GM19043 (cell line): ENCODE data around the gene IGSF22.

ENCODE experiments used
- ATAC-seq: cut with Tn5 transposase; IDR thresholded peaks from one replicate; pipeline ENCODE4 v1.9.1; 2021; ENCODE audit warnings: low read depth; ENCODE audit not compliant: unreplicated experiment

Gene IGSF22

DNA sequence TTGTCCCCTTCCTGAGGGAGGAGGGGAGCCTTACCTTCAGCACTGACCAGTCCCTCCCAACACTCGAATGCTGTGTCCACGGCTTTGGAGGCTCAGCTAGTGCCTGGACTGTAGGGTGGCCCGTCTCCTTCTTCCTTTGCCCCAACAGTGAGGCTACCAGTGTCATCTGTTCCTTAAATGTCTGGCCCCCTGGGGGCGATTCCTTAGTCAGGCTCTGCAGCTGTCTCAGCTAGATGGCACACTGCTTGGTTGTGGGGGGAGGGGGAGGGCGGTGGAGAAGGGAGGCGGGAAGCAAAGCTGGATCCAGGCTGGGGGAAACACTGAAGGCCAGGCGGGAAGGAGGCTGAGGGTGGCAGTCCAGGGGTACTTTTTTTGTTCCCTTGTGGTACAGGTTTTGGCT, at the start of gene IGSF22:
Gene IGSF22, minus strand, starts transcription at position 149 of the 400 bp plus-strand sequence. CDS start 1,952 bp downstream, outside the sequence.
- ATAC-seq = no peak

DNA sequence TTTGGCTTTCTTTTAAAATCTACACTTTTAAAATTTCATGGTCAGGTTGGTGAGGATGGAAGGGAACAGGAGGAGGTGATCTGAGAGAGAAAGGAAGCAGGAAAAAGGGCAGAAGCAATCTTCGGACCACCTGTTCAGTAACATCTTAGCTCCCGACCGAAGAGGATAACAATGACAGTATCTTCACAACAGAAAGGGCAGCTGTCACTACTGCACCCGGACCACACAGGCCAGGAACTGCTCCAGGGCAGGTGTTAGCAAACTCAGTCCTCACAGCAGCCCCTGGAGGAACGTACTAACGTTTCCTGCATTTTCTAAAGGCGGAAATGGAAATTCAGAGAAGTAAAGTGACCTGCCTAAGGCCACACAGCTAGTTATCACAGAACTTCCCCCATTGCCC, 48.8 kb upstream of the IGSF22 start:
- no peak for ATAC-seq

DNA sequence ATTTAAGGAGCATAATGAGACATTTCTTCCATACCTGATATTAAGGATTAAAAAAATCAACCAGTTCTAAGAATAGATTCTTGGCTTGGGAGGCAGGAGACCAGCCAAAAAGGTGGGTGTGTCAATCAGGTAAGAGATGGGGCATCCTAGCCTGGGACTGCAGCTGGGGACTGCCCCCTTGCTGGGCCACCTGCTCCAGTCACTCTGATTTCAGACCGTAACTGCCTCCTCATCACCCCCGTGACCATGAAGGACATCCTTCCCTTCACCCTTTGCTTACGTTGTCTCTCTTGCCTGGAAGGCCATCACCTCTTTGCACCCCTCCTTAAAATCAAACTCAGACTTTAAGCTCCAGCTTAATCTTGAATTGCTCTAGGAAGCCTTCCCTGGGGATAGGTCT, 47.7 kb upstream of the IGSF22 start:
- ATAC-seq = no peak

DNA sequence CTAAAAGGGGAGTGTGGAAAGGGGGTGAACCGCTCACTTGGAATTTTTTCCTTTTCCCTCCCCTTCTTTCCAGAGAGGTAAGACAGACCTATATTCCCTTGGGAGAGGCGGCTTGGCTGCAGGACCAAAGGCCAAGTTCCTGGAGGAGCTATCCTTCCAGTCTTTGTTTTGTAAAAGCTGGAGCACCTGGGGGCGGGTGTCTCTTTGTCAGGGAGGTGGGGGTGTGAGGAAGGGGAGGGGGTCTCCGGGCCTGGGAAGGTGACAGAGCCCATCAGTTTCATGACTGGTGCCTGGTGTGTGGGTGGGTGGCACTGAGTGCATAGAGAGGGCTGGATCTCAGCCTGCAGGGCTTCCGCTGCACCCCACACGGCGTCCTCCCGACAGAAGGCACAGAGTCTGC, 47.1 kb upstream of the IGSF22 start:
- ATAC-seq = no peak

DNA sequence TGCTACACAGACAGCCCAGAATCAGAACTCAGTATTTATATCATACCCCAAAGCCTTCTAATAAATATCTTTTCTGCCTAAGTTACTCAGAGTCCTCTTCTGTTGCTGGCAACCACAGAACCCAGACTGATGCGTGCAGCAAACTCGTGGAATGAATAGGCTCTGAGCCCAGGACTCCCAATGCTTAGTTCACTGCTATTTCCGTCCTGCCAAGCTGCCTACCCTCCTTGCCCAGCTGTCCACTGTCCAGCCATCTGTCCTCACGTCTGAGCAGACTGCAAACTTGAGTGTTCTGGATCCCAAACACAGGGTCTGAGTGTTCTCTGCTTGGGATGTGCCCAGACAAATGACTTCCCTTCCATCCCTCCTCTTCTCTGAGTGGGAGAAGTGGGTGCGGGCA, 46.2 kb upstream of the IGSF22 start:
- no peak for ATAC-seq

DNA sequence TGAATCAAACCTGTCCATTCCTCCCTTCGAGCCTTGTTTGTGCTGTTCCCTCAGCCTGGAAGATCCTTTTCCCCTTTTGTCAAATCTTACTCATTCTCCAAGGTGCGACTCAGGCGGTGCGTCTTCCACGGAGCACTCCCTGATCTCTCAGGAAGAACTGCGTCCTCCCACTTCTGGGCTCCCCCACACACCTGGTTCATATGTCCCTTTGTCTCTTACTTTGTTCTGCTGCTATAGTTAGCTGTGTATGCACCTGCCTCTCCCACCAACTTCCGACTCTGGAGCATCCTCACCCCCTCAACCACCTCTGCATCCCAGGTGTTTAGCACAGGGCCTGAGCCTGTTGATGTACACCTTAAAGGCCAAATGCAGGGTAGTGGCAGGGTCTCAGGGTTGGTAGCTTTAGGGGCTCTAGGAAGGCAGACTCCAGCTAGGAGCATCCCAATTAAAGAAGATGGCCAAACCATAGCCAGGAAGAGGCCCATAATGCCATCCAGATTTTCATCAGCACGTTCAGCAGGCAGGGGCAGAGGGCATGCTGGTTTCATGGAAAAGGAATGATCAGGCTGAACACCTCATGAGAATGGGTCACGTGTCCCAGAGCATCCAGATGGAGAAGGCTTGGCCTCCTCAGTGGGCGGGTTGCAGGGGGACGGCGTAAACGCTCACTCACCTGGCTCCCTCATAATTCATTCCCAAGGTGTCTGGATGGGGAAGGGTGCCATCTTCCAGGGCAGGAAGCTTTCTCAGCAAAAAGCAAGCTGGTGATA, 45.5 kb upstream of the IGSF22 start:
- ATAC-seq = no peak

DNA sequence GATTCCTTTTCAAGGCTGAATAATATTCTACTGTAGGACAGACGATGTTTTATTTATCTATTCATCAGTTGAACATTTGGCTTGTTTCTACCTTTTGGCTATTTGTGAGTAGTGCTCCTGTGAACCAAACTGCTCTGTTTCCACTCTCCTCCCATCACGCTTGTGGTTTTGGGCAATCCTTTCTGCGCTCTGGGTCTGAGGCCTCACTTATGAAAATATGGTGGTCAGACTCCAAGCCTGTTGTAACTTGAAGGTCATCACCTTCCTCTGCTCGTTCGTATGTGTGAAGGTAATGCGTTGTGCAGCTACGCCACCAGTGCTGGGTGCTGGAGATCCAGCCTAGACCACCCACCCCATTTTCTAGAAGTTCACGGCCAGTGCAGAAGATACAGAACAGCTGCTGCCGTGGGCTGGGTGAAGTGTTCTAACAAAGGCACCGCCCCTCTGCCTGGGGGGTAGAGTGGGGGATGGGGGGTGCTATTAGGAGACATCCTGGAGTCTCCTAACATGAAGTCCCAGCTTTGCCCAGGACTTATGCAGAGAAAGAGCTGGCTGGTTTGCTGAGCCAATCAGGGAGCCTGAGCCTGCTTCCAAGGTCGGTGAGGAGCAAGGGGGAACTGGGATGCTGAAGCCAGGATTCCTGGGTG, 44.6 kb upstream of the IGSF22 start:
- no peak for ATAC-seq

DNA sequence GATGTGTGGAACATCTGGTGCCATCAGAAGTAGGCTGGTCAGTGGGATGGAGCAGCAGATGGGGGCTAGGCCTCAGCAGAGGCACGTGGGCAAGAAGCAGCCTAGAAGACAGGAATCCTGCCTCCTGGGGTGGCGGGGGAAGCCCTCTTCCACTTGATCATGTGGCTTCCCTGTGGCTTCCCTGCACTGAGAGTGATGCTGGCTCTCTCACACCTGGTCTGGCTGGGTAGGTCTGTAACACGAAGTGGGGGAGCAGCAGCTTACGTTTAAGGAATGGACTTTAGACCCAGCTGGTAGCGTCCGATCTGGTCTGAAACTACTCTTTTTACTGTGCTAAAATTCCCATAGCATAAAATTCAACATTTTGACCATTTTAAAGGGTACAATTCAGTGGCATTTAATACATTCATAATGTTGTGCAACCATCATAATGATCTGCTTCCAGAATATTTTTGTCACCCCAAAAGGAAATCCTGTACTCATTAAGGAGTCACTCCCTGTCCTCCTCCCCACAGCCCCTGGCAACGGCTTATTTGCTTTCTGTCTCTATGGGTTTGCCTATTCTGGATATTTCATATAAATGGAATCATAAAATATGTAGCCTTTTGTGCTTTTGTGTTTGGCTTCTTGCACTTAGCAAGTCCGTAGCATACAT, 43.9 kb upstream of the IGSF22 start:
- no peak for ATAC-seq

DNA sequence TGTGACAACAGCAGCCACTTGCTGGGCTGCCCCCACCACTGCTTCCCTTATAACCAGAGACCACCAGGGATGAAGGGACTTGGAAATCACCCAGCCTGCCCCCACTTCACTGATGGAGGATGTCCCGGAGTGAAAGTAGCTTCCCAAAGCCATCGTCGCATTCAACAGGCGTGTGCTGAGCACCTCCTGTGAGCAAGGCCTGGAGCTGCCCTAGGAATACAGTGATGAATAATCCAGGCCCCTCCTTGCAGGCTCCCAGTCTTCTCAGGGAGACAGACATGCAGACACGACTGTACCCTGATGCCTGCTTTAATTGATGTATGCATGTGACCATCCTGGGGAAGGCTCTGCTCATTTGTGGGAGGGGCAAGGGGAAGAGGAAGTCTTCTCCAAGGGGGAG, 43.0 kb upstream of the IGSF22 start:
- ATAC-seq = no peak

DNA sequence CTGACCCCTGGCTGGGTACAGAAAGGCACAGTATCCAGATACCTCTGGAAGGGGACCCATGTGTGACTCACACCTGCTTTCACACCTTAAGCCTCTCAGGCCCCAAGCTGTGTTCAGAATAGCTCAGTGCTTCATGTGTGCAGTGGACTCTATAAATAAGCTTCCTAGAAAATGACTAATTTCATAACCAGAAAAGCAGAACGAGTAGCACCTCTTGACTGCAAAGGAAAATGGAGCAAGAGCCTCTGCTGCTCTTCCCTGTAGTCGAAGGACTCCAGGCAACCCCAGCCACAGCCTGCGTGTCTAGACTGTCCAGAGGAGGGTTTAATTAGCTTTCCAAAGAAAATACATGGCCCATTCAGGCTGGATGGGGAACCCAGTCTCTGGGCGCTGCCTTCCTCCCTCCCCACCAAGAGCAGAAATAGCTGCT, 42.5 kb upstream of the IGSF22 start:
- ATAC-seq = peak; percentile 93

DNA sequence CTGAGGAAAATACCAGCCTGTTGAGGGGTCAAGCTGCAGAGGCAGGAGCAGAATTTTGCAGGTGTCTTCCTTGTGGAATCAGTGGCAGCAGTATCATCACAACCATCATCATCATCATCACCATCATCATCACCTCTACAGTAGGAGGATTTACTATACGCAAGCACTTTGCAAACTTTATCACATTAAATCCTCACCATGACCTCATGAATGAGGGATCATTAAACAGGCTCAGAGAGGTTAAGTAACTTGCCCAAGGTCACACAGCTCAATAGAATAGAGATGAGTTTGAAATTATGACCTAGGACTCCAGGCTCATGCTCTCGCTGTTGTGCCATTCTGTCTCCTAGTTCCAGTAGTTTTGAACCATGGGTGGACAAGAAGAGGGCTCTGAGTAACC, 40.0 kb upstream of the IGSF22 start:
- ATAC-seq = no peak

DNA sequence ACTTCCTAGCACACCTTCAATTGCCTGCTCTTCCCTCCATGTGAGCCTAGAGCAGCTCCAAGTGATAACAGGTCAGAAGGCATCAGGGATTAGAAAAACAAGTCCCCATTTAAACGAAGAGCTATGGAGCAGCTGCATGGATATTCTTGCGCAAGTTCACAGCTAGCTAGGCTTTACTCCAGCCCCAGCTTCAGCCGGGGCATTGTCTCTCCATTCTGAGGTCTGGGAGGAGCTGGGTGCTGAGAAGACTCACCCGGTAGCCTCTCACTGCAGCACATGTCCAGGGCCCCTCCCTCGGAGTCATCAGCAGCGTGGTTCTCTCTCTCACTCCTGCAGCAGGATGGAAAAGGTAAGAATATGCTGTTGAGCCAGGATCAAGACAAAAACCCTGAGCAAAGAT, 39.6 kb upstream of the IGSF22 start:
- ATAC-seq = no peak

DNA sequence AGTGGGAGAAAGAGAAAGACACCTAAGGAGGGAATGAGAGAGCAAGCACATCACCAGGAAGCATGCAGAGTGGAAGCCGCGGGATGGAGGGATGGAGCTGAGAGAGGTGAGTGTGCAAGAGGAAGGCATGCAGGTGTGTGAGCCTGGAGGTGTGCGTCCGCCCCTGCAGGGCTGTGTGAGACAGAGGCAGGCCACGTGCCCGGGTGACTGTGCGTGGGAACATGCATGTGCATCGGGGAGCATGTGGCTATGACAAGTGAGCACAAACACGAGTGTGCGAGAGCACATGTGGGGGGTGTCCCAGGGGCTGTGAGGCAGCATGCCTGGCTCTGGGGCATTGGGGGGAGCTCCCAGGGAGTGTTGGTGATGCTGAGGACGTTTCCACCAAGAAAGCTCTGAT, 35.8 kb upstream of the IGSF22 start:
- no peak for ATAC-seq

DNA sequence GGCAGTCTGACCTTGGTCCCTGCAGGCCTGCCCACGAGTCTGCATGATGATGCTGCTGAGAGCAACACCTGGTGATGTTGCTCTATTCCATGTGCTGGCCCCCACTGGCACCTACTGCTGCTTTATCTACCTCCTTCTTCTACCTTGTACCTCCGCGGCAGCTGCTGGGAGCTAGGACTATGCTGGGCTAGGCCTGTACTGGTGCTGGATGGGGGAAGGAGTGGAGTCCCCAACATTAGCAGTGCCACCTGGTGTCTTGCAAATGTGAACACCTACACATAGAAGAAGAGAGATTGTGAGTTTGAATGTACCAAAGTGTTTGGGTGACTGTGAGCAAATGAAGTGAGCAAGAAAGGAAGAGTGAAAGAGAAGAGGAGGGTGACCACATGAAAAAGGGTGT, 35.2 kb upstream of the IGSF22 start:
- no peak for ATAC-seq

DNA sequence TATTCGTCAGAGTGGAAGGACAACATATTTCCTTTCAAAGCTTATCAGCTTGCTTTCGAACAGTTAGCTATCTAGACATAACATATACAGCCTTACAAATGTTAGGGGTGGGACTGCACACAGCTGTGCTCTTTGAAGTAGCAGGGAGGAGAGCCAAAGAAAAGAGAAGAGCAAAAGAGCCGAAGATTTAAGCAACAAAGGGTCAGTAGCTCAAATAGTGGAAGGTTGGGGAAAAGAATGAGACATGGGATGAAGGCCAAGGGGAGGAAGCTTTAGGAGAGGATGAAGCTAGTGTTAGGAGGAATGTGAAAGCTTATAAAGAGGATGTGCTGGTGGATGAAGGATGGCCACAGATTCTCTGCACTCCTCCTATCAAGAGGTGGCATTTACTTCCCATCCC, 31.8 kb upstream of the IGSF22 start:
- ATAC-seq = no peak

DNA sequence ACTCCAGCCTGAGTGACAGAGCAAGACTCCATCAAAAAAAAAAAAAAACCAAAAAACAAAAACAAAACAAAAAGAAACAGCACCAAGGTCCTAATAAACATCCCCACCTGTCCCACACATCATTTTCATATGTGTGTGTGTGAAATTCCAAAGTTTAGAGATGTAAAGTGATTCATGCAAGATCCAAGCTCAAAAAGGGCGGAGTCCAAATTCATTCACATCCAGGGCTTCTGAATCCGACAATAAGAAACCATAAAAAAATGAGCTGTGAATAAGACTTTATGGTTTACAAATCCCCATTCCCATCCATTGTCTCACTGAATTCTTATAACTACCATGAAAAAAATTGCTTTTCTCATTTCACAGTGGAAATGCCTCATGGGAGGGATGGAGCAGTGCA, 30.9 kb upstream of the IGSF22 start:
- no peak for ATAC-seq

DNA sequence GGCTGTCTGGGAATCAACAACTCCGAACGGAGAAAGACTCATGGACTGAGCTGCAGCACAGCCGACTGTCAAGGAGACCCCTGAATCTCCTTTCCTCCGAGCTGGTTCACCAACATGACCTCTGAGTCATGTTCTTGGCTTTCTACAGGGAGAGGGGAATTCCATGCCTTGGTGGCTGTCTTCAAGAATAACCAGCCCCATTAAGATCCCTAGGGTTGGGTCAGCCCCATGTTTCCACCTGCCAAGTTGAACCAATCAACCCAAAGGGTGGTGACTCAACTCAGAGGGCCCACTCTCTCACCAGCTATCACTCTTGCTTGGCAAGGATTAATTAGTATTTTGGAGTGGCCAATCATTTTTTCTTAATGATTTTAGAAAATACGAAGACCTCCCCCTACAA, 28.3 kb upstream of the IGSF22 start:
- ATAC-seq = no peak

DNA sequence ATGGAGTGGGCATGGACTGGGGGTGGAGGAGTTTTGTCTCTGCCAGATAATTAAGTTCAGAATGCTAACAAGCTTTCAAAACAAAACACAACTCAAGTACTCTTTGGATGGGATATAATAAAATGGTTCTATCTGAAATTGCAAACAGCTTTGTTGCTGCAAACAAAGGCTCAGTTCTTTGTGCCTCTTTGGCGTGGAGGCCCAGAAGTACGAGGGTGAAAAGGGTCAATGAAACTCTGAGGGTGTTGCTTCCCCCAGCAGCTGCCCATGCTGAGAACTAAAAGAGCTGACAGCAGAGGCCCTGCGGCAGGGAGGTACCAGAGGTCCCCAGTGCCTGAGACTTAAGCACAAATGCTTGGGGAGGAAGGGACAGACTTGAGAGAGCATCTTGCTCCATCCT, 26.5 kb upstream of the IGSF22 start:
- no peak for ATAC-seq

DNA sequence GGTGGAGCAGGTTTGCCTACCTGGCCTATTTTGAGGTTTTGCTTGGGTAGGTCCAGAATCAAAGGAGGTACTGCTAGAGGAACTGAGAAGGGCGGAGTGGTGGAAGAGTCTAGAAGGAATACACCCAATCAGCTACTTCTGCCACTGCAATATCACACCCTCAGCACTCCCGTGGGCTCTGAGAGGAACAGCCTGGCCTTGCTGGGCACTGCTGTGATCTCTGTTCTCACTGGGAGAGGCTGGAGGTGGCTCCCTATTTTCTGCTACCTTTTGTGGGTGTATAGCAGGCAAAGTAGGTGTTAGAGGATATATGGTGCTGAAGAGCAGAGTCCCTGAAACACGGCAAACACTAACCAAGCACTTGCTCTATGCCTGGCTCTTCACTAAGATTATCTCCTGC, 25.0 kb upstream of the IGSF22 start:
- ATAC-seq = no peak

DNA sequence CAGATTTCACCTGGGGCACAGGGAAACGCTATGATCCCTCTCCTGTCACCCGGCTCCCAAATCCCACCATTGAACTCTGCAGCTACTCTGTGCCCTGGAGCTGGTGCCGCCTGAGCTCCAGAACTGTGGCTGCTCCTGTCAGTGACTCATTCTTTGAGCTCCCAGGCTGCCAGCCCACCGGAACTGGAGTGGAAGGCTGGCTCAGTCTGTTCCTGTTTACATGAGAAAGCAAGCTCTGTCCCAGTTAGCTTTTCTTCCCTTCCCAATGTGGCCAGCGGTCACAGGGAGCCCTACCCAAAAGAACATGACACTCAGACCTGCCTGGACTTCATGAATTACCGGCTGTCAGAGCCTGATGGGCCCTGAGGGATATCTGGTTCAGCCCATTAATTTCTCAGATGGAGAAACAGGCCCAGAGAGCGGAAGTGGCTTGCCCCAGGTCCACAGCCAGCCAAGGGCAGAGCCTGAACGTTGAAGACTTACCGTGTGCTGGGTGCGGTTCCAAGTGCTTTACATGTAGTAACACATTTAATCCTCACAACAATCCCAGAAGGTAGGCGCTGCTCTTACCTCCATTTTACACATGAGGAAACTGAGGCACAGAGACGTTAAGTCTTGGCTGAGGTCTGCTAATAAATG, 23.8 kb upstream of the IGSF22 start:
- no peak for ATAC-seq

DNA sequence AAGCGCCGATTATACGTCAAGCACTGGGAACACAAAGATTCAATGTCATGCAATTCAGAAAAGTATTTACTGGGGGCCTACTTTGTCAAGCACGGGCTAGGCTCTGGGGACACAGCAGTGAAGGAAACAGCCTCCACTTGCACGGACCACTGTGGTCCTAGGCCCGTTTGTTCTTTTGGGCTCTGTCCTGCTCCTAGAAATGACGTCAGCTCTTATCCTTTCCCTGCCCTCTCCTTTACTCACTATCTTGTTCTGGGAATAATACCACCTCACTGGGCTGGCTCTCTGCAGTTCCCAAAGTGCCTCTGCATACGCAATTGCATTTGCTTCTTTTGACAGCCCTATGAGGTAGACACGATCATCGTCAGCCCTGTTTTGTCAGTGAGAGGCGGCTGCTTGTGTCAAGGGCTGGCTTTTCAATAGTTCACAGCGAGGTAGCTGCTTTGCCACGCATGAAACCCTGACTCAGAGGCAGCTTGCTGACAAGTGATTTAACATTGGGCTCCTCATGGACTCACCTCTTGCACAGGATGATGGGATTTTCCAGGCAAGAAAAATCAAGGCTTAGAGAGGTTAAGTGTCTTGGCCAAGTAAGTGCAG, 22.9 kb upstream of the IGSF22 start:
- ATAC-seq = no peak
